Chondrocyte (in vitro differentiated cells): ENCODE results near the gene SHISAL2B. TPM values are rescaled to one million over a fixed set of nuclear protein-coding genes. Genes with fewer than 3 reads are reported as not detected.

Experiments used
- DNase-seq: peaks from one replicate; pipeline ENCODE4 v3.0.0; 2021; ENCODE audit warnings: mixed read lengths, low spot score
- H3K27ac Mint-ChIP-seq: one replicate; pipeline ENCODE4 v1.8.0; 2021; ENCODE audit warnings: mild to moderate bottlenecking, moderate library complexity, mixed read lengths; ENCODE audit not compliant: unreplicated experiment
- H3K27me3 Mint-ChIP-seq: 2 replicates; pipeline ENCODE4 v1.8.0; 2021; ENCODE audit warnings: low read depth, mixed read lengths
- H3K36me3 Mint-ChIP-seq: 2 replicates; pipeline ENCODE4 v1.8.0; 2021; ENCODE audit warnings: low read depth, mixed read lengths
- H3K4me1 Mint-ChIP-seq: 2 replicates; pipeline ENCODE4 v1.8.0; 2021; ENCODE audit warnings: low read depth, mild to moderate bottlenecking, mixed read lengths
- H3K4me3 Mint-ChIP-seq: one replicate; pipeline ENCODE4 v1.8.0; 2021; ENCODE audit warnings: mild to moderate bottlenecking, moderate library complexity, mixed read lengths; ENCODE audit not compliant: unreplicated experiment
- H3K9me3 Mint-ChIP-seq: 2 replicates; pipeline ENCODE4 v1.8.0; 2021; ENCODE audit warnings: low read depth, mixed read lengths
- CTCF ChIP-seq: fragments of 200-600 bp; sonication (generic); IDR thresholded peaks from 2 replicates; pipeline ENCODE4 v1.5.0; 2021; ENCODE audit warnings: antibody characterized with exemption, mild to moderate bottlenecking, moderate library complexity
- total RNA-seq: library from RNA; stranded (reverse); gene quantifications from 3 replicates; pipeline ENCODE4 v1.2.1, GENCODE V29; 2021

The SHISAL2B gene
- total RNA-seq, 1 donor from 2014 or later = not detected

DNA sequence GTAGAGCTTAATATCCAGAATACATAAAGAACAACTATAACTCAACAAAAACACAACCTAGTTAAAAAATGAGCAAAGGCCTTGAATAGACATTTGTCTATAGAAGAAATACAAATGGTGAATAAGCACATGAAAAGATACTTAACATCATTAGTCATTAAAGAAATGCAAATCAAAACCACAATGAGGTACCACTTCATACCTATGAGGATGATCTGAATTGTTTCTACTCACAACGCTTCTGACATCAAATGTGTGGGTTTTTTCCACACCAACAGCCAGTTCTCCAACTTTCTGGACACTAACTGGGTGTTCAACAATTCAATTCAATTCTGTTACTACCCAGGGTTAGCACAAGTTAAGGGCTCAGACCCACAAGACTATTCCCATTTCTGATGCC lies 56.1 kb downstream of the SHISAL2B start:
- H3K27me3 Mint-ChIP-seq = no peaks in the 10 kb centered on the region
- TF ChIP-seq CTCF = no peak
- no peaks in the 10 kb centered on the region for H3K9me3 Mint-ChIP-seq
- H3K4me3 Mint-ChIP-seq = no peak overlapping the region
- peaks cover 3% of the 10 kb centered on the region for H3K36me3 Mint-ChIP-seq
- no peak for DNase-seq
- peaks cover 4% of the 10 kb centered on the region for H3K4me1 Mint-ChIP-seq
- H3K27ac Mint-ChIP-seq = no peak overlapping the region

GRCh38 chr5:64749385-64749784 lies 59.1 kb downstream of the SHISAL2B start:
- Mint-ChIP-seq H3K27me3 (no peaks in the 10 kb centered on the region), H3K36me3 (peaks cover 5% of the 10 kb centered on the region), H3K4me3 (no peak overlapping the region), H3K27ac (no peak overlapping the region), H3K9me3 (no peaks in the 10 kb centered on the region), H3K4me1 (no peaks in the 10 kb centered on the region)
- TF ChIP-seq CTCF = no peak
- no peak for DNase-seq

DNA sequence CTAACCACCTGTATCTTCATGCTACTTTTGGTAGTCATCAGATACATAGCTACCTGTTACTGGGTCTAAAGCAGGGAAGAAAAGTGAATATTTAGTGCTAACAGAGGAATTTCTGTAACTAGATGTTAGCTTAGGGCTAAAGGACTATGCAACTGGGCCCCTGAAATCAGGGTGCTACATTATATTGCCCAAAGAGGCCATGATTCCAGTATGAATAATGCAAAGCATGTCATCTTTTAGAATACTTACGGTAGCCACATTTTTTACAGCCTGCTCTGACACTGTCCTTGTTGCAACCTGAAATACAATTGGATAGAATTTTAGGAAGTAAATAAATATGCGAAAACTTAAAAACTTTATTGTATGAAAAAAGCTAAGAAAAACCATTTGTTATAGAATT lies 63.8 kb downstream of the SHISAL2B start:
- Mint-ChIP-seq H3K27me3 (no peaks in the 10 kb centered on the region), H3K27ac (no peak overlapping the region), H3K36me3 (peaks cover 2% of the 10 kb centered on the region), H3K4me1 (peaks cover 9% of the 10 kb centered on the region), H3K9me3 (no peaks in the 10 kb centered on the region), H3K4me3 (no peak overlapping the region)
- DNase-seq = no peak
- TF ChIP-seq CTCF = no peak

GRCh38 chr5:64758901-64759300 lies 68.6 kb downstream of the SHISAL2B start:
- no peak for DNase-seq
- Mint-ChIP-seq H3K27ac (no peak overlapping the region), H3K36me3 (peaks cover 4% of the 10 kb centered on the region), H3K9me3 (no peaks in the 10 kb centered on the region), H3K27me3 (no peaks in the 10 kb centered on the region), H3K4me3 (no peak overlapping the region), H3K4me1 (peaks cover 21% of the 10 kb centered on the region)
- no peak for TF ChIP-seq CTCF

DNA sequence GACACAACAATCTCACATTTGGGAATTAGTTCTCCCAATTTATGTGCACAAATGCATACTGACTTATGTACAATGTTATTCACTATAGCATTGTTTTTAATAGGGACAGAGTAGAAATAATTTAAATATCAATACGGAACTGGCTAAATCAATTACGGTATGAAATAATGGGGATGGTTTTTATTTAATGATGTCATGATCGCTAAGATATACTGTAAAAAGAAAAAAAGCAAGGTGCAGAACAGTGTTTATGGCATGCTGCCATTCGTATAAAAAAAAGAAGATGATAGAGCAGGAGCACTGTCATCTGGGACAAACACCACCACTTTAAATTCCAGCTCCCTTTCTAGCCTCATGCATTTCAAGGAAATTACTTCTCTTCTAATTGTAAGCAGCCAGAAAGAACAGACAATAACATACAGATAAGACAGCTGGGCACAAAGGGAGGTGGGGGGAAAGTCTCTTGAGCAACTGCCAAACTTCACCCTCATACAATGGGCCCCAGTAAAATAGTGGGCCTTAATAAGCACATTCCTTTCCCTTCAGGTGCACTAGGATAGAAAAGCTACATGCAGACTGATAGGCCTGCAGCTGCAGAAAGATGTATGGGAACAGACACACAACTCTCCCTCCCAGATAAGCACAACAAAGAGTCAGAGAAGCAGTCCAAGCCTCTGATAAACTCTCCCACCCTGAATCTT lies 69.8 kb downstream of the SHISAL2B start:
- no peak overlapping the region for H3K27ac Mint-ChIP-seq
- H3K4me3 Mint-ChIP-seq = no peak overlapping the region
- no peak for TF ChIP-seq CTCF
- peaks cover 8% of the 10 kb centered on the region for H3K36me3 Mint-ChIP-seq
- H3K4me1 Mint-ChIP-seq = peaks cover 27% of the 10 kb centered on the region
- DNase-seq = no peak
- no peaks in the 10 kb centered on the region for H3K9me3 Mint-ChIP-seq
- no peaks in the 10 kb centered on the region for H3K27me3 Mint-ChIP-seq
